Aorta (tissue), 5 donors: ENCODE measurements around the gene COQ3. TPM values are rescaled to one million over a fixed set of nuclear protein-coding genes. Genes with fewer than 3 reads are reported as not detected.

Source experiments
- ATAC-seq: fragments of 200-7000 bp; cut with Tn5 transposase; one replicate; pipeline ENCODE4 v1.9.1; 2022; ENCODE audit warnings: moderate library complexity; ENCODE audit not compliant: low FRiP score
- DNase-seq, 2 donors: peaks; one replicate each; pipeline ENCODE4 v3.0.0-alpha.2; 2020
- H3K27ac ChIP-seq, 2 donors: one replicate each; pipeline ENCODE4 v1.5.1; 2013; ENCODE audit warnings: low read length in 2 of 2, mild to moderate bottlenecking in 2 of 2, moderate library complexity in 2 of 2, control low read depth in 1 of 2, inconsistent platforms in 1 of 2, low read depth in 1 of 2
- H3K27me3 ChIP-seq, 2 donors: one replicate each; pipeline ENCODE4 v1.6.1; 2013; ENCODE audit warnings: control low read depth in 1 of 2, low read length in 1 of 2, mild to moderate bottlenecking in 1 of 2, moderate library complexity in 1 of 2; ENCODE audit not compliant: insufficient read depth in 2 of 2, control insufficient read depth in 1 of 2
- H3K36me3 ChIP-seq, 2 donors: one replicate each; pipeline ENCODE4 v1.6.1; 2013; ENCODE audit warnings: control low read depth in 1 of 2, low read length in 1 of 2, mild to moderate bottlenecking in 1 of 2; ENCODE audit not compliant: insufficient read depth in 2 of 2, control insufficient read depth in 1 of 2
- H3K4me1 ChIP-seq, 2 donors: one replicate each; pipeline ENCODE4 v1.6.1; 2013; ENCODE audit warnings: low read length in 2 of 2, control low read depth in 1 of 2, mild to moderate bottlenecking in 1 of 2, moderate library complexity in 1 of 2; ENCODE audit not compliant: insufficient read depth in 2 of 2, control insufficient read depth in 1 of 2
- H3K4me3 ChIP-seq, 2 donors: one replicate each; pipeline ENCODE4 v1.5.1; 2013; ENCODE audit warnings: low read length in 2 of 2, control low read depth in 1 of 2, mild to moderate bottlenecking in 1 of 2
- H3K9me3 ChIP-seq: one replicate; pipeline ENCODE4 v1.6.1; 2013; ENCODE audit warnings: mild to moderate bottlenecking, low read length; ENCODE audit not compliant: control insufficient read depth
- WGBS, 2 donors: extraction: QIAGEN DNeasy Blood & Tissue Kit; methylation state at CpG; one replicate each; pipeline ENCODE4 v1.1.7; 2013; 5-methylcytosine and 5-hydroxymethylcytosine counted together
- intact Hi-C, 2 donors: fragments of 100-400 bp; cut with DNase I; formaldehyde crosslinking; loops; one replicate each; pipeline versions ENCODE4 v1.14.2 to v1.15.0; 2022
- polyA plus RNA-seq, 2 donors: library from polyadenylated mRNA; stranded (reverse); fragments of 200-250 nt; gene quantifications; one replicate each; pipeline ENCODE4 v1.2.3, GENCODE V29; 2013
- total RNA-seq, 2 donors: library from RNA; stranded (reverse); fragmentation: NEBNext Ultra II Directional; extraction: Animal tissue kit (Norgen Biotek cat#: 25700); gene quantifications; one replicate each; pipeline ENCODE4 v1.2.1, GENCODE V29; 2021
- donor health status: healthy with polysubstance abuse.
- donor health status: Bipolar disorder and iron deficiency.
- donor health status: DM: no; HTN: no; CAD: no.
- donor health status: DM: no; HTN: no; CAD: no.
- donor health status: DM: yes; HTN: yes; CAD: no.

COQ3 gene
- total and polyA plus RNA-seq, 4 donors, result 2.4 to 11.6 (median 5.6) TPM

DNA sequence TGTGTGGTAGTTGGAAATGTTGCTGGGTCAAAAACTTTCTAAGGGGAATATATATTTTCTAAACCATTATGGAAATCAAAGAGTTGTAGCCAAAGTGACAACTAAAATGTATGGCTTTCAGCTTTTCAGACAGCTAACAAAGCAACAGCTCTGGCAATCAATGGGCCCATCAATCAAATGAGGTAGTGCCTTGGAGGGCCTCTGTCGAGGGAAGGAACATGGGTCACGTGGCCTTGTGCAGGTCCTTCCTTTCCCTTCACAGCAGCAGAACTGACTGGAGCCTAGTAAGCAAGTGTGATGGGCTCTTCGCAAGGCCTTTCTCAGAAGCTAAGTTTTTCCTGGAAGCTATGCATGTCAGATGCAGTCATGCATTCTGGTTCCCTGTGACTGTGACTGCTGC, 62.5 kb downstream of the COQ3 start:
- no peak overlapping the region for H3K27ac ChIP-seq
- peaks cover 2 to 3% of the 10 kb centered on the region in 2 donors for H3K36me3 ChIP-seq
- H3K9me3 ChIP-seq, result no peaks in the 10 kb centered on the region
- no peak overlapping the region for H3K4me3 ChIP-seq
- no peaks in the 10 kb centered on the region for H3K4me1 ChIP-seq
- no peak for ATAC-seq
- no peak for DNase-seq
- intact Hi-C loops, result loop anchor here in 1 of 2 donors (10.0 kb wide), 1 partner anchor 93 kb away; the partner anchor contains the start of gene PNISR
- 87 to 90% methylated on average over 3 of the region's 3 CpGs for WGBS, 2 donors
- H3K27me3 ChIP-seq, result no peaks in the 10 kb centered on the region

DNA sequence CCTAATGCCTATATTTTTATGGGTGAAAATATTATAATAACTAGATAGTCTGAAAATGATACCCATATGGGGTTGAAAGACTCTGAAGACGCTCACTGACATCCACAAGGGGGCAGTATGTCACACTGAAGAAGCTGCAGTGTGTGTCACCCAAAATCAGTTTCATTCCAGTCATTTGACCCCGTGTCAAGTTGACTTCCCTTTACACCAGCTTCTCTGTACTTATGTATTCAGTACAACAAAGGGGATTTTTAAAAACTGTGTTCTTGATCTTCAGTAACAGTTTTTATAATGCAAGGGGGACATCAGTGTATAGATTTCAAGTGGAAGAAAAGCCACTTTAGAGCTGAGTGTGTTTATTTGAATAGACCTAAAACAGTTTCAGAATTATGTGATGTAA, 63.8 kb downstream of the COQ3 start:
- Histone ChIP-seq H3K4me3 (no peak overlapping the region), H3K36me3 (peaks cover 2 to 3% of the 10 kb centered on the region in 2 donors), H3K27ac (no peak overlapping the region), H3K9me3 (no peaks in the 10 kb centered on the region), H3K4me1 (no peaks in the 10 kb centered on the region), H3K27me3 (no peaks in the 10 kb centered on the region)
- intact Hi-C loops, result loop anchor here in 1 of 2 donors (10.0 kb wide), 1 partner anchor 95 kb away; the partner anchor contains the start of gene PNISR
- 3 to 6% methylated on average over 2 of the region's 2 CpGs for WGBS, 2 donors
- peak in 1 of 2 donors; percentile 53 for DNase-seq
- no peak for ATAC-seq

GRCh38 chr6:99324996-99325395, 69.0 kb downstream of the COQ3 start:
- no peaks in the 10 kb centered on the region for H3K27me3 ChIP-seq

More at GRCh38 chr6:99324996-99325395, 69.0 kb downstream of the COQ3 start:
- Histone ChIP-seq H3K4me3 (no peak overlapping the region), H3K4me1 (no peaks in the 10 kb centered on the region), H3K9me3 (no peaks in the 10 kb centered on the region), H3K27ac (no peak overlapping the region), H3K36me3 (peaks cover 2 to 3% of the 10 kb centered on the region in 2 donors)
- intact Hi-C loops, result no loop called here
- DNase-seq, result no peak
- no peak for ATAC-seq

Other genes with a start within 250 kb of the COQ3 start
- gene FAXC, start 44.5 kb downstream of the COQ3 start, total RNA-seq, result 1 to 10 TPM; 3.8 to 4.4 TPM
- gene FAXC, start 44.5 kb downstream of the COQ3 start, polyA plus RNA-seq, result 1 to 10 TPM; 2.5 to 7.3 TPM
- gene PNISR, start 31.1 kb upstream of the COQ3 start, total RNA-seq, result 100 to 1,000 TPM; 107 to 192 TPM
- gene PNISR, start 31.1 kb upstream of the COQ3 start, polyA plus RNA-seq, result 100 to 1,000 TPM in 1 of 2 donors, 10 to 100 TPM in 1; 16.8 to 140 TPM
- 10 to 100 TPM; 17.6 to 18.2 TPM for gene USP45, start 121.2 kb upstream of the COQ3 start, total RNA-seq
- 1 to 10 TPM; 4.6 to 5.6 TPM for gene USP45, start 121.2 kb upstream of the COQ3 start, polyA plus RNA-seq
- 10 to 100 TPM; 37.2 to 40.4 TPM for gene CCNC, start 174.5 kb upstream of the COQ3 start, total RNA-seq
- 10 to 100 TPM; 24.4 to 38.2 TPM for gene CCNC, start 174.5 kb upstream of the COQ3 start, polyA plus RNA-seq
- gene PRDM13, start 212.6 kb upstream of the COQ3 start, total RNA-seq, result not detected
- not detected for gene PRDM13, start 212.6 kb upstream of the COQ3 start, polyA plus RNA-seq